HG03039 (cell line): ENCODE data around the gene AMMECR1.

Source experiments
- ATAC-seq: cut with Tn5 transposase; IDR thresholded peaks from one replicate; pipeline ENCODE4 v1.9.1; 2021; ENCODE audit warnings: mild to moderate bottlenecking, moderate library complexity; ENCODE audit not compliant: unreplicated experiment

Gene AMMECR1

GRCh38 chrX:110311437-110312230, 6.3 kb downstream of the AMMECR1 start:
- ATAC-seq = no peak

DNA sequence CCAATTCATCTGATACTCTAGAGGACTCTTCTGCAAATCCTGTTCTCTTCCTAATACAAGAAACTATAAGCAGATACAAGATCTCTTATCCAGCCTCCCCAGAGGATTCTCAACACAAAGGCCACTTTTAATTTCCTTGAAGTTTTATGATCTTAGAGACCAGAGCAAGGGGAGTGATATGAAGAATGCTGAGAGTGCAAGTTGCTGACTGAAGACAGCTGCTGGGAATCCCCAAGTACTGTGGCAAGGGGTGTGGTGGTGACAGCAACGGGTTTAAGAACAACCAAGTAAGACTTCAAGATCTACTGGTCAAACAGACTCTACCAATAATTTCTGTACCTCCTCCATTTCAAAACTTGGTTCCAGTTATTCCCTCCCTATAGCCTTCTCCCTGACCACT, 7.0 kb downstream of the AMMECR1 start:
- peak; percentile 81 for ATAC-seq

GRCh38 chrX:110310000-110310790, 7.7 kb downstream of the AMMECR1 start:
- ATAC-seq = no peak

DNA sequence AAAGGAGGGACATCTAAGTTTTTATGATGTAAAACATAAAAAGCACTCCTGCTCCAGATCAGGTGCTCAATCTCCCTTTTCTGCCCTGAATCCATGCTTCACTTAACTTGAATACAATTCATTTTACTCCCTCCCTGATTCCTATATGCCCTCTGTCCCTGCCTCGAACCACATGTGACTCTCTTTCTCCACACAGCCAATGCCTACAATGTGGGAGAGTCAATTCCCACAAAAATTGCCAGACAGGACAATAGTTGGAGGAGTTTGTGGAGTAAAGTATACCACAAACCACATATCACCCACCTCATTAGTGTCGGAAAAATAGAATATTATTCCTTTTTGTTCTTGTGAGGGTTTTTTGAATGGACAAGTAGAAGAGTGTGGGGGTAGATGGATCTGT, 9.7 kb downstream of the AMMECR1 start:
- ATAC-seq = no peak

GRCh38 chrX:110304884-110305283, 13.0 kb downstream of the AMMECR1 start:
- no peak for ATAC-seq

DNA sequence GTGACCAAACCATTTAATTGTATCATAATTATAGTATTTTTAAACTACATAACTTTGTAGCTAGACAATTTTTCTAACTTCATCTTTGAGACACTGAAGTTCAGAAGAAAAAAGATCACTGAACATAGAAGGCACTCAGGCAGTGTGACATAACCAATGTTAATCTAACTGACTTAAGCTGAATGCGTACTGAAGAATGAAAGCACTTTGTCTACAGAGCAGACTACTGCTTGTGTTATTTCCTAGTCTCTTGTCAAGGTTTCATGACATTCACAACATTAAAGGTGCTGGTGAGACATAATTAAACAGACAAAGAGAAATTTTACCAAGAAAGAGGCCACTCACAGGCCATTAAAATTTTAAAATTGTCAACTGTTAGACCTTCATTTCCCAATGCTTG, 13.5 kb downstream of the AMMECR1 start:
- no peak for ATAC-seq

- no peak for ATAC-seq
Measured at GRCh38 chrX:110302975-110303374, 14.9 kb downstream of the AMMECR1 start.

DNA sequence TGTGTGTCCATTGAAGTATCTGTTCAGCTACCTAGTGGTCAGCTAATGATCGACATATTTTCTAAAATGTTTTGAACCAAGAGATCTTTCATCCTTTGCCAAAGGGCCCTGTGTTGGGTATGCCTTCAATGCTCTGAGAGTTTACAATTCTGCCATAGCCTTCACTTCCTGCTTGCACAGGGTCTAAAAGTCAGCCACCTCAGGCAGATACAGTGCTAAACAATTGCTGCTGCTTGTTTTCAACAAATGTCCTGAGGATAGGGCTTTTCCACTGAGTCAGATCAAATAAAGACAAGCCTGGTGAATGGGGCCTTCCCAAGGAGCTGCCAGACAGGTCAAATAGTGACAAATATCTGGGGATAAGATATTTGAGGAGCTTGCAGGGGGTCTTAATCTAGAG, 16.7 kb downstream of the AMMECR1 start:
- no peak for ATAC-seq

DNA sequence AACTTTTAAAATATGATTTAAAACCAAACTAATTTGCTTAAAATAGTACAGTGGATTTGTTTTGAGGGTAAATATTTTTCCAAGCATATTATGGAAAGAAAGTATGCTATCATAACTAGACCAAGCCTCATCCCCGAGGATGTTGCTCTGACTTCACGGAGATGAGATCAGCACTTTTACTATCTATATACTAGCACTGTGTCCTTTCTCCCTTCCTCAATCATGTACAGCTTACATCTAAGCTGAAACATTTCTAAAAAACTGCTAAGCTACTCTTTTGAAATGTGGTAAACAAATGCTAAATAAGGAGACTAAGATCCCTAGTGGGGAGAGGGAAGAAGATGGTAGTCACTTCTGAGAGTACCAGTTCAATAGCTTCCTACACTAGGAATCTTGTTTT, 23.8 kb downstream of the AMMECR1 start:
- no peak for ATAC-seq

GRCh38 chrX:110293658-110294057, 24.2 kb downstream of the AMMECR1 start:
- no peak for ATAC-seq

DNA sequence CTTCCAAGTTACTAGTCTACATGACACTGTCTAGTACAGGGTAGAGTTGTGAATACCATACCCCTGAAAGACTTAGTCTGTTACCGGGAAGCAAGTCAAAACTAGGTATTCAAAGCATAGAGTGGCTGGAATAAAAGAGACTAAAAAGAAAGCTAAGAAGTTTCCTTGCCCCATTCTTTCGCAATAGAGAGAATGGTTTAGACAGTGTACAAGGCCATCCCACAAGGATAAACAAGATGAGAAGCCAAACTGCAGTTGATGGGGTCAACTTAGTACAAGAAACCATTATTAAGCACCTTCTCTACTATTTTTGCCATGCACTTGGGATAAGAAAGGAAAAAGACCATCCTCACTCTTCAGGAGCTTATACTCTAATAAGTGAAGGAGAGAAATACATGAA, 30.3 kb downstream of the AMMECR1 start:
- no peak for ATAC-seq

DNA sequence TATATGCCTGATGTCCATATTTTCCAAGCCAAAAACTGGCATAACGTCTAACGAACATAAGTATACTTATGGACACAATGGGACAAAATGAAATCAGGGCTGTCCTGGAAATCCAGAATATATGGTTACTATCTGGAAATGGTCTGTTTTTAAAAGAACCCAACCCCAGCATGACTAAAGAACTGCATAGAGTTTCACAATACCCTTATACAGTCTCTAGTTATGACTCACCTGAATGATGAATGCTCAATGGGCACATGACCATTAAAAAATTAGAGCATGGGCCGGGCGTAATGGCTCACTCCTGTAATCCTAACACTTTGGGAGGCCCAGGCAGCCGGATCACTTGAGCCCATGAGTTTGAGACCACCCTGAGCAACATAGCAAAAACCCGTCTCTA, 31.8 kb downstream of the AMMECR1 start:
- ATAC-seq = no peak

DNA sequence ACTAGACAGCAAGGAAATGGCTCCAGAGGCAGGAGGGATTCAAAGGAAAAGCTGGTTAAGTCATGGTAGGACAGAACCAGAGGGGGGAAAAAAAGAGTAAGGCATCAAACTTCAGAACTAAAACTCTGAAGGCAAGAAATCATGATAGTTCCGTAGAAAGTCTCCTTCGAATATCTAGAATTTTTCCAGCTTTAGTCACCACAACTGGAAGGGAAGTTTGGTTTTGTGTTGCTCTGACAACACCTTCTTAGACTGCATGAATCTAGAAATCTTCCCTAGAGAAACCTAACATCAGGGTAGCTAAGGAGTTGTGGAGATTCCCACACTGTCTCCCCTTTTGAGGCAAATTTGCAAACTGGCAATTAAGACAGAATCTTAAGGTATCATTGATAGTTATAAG, 33.7 kb downstream of the AMMECR1 start:
- ATAC-seq = no peak

GRCh38 chrX:110282922-110283321, 35.0 kb downstream of the AMMECR1 start:
- ATAC-seq = no peak

GRCh38 chrX:110281377-110281776, 36.5 kb downstream of the AMMECR1 start:
- no peak for ATAC-seq

DNA sequence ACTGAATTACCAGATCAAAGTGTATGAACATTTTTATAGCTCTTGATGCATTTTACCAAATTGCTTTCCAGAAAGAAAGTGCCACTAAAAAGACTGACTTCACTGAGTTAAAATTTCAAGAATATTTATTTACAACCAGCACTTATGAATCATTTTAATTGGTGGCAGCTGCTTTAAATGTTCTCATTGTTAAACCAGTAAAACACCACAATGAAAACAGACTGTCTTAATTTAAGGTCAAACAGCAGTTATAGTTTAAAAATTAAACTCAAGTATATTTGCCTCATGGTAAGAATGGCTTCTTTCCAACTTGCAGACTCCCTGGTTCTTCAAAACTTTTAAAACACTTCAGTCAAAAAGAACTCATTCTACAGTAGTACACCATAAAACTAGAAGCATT, 36.9 kb downstream of the AMMECR1 start:
- ATAC-seq = no peak

DNA sequence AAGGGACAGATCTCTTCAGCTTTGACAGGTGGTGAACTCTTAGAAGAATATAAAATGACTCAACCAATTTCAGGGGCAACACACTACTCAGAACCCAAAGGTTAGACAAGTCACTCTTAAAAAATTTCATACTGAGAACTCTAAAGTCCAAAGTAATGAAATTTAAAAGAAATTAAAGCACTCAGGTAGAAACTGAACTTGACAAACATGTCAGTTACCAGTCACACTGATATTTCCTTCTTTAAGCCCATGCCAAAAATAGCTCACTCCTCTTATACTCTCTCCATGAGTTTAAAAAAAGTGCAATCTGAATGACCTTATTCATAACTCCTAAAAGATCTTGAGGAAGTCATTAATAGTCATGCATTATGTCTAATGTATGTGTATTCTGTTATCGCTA, 40.3 kb downstream of the AMMECR1 start:
- no peak for ATAC-seq

- peak; percentile 88 for ATAC-seq
Measured at GRCh38 chrX:110276778-110277177, 41.1 kb downstream of the AMMECR1 start.

DNA sequence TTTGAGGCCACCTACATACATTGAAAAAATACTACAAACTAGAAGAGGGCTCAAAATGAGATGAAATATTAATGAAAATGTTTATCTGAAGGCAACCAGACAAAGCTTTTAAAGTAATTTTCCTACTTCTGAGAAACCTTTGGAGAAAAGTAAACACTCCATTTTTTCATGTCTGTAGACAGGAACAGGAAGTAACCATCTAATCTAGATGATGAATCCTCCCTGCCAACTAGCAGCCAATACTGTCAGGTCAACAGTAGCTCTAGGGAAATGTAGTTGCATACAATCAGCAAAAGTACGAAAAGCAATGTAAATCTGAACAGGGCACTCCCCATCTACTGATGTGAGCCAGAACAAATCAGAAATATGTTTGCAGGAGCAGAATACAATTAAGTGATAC, 49.0 kb downstream of the AMMECR1 start:
- no peak for ATAC-seq

- ATAC-seq = no peak
Measured at GRCh38 chrX:110268395-110268794, 49.5 kb downstream of the AMMECR1 start.

GRCh38 chrX:110267874-110268273, 50.0 kb downstream of the AMMECR1 start:
- no peak for ATAC-seq

DNA sequence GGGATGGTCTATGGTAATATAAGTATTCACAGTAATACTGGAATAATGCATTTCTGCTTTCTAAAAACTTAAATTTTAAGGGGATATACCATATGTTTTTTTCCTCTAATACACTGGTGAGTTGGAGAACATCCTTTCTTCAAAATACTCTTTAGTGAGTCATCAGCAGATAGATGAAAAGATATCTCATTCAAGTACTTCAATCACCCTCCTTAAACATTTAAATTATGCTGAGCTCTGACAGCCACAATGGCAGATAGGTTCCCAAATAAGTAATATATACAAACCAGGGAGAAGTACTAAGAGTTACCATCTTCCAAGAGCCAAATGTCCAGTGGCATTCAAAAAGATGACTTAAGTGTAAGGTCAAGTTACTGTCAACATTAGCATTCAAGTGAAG, 52.2 kb downstream of the AMMECR1 start:
- ATAC-seq = no peak
